ENCODE results near the gene USP19. TPM values are rescaled to one million over a fixed set of nuclear protein-coding genes. Genes with fewer than 3 reads are reported as not detected.

Gene USP19, protein sequence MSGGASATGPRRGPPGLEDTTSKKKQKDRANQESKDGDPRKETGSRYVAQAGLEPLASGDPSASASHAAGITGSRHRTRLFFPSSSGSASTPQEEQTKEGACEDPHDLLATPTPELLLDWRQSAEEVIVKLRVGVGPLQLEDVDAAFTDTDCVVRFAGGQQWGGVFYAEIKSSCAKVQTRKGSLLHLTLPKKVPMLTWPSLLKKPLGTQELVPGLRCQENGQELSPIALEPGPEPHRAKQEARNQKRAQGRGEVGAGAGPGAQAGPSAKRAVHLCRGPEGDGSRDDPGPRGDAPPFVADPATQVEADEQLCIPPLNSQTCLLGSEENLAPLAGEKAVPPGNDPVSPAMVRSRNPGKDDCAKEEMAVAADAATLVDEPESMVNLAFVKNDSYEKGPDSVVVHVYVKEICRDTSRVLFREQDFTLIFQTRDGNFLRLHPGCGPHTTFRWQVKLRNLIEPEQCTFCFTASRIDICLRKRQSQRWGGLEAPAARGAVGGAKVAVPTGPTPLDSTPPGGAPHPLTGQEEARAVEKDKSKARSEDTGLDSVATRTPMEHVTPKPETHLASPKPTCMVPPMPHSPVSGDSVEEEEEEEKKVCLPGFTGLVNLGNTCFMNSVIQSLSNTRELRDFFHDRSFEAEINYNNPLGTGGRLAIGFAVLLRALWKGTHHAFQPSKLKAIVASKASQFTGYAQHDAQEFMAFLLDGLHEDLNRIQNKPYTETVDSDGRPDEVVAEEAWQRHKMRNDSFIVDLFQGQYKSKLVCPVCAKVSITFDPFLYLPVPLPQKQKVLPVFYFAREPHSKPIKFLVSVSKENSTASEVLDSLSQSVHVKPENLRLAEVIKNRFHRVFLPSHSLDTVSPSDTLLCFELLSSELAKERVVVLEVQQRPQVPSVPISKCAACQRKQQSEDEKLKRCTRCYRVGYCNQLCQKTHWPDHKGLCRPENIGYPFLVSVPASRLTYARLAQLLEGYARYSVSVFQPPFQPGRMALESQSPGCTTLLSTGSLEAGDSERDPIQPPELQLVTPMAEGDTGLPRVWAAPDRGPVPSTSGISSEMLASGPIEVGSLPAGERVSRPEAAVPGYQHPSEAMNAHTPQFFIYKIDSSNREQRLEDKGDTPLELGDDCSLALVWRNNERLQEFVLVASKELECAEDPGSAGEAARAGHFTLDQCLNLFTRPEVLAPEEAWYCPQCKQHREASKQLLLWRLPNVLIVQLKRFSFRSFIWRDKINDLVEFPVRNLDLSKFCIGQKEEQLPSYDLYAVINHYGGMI (N-terminal part only)
- total RNA-seq = 10 to 100 TPM; 65.7 to 84.7 (median 82.6) TPM
- long read RNA-seq, donor 1, full-length matches to known transcripts = 12 of 66 reads
- long read RNA-seq, donor 1, partial matches to known transcripts = 34 of 66 reads
- long read RNA-seq, donor 1, other reads (novel, unspliced or antisense) = 20 of 66 reads
- long read RNA-seq, donor 2, full-length matches to known transcripts = 1 of 4 reads
- long read RNA-seq, donor 2, partial matches to known transcripts = 2 of 4 reads
- long read RNA-seq, donor 2, other reads (novel, unspliced or antisense) = 1 of 4 reads

DNA sequence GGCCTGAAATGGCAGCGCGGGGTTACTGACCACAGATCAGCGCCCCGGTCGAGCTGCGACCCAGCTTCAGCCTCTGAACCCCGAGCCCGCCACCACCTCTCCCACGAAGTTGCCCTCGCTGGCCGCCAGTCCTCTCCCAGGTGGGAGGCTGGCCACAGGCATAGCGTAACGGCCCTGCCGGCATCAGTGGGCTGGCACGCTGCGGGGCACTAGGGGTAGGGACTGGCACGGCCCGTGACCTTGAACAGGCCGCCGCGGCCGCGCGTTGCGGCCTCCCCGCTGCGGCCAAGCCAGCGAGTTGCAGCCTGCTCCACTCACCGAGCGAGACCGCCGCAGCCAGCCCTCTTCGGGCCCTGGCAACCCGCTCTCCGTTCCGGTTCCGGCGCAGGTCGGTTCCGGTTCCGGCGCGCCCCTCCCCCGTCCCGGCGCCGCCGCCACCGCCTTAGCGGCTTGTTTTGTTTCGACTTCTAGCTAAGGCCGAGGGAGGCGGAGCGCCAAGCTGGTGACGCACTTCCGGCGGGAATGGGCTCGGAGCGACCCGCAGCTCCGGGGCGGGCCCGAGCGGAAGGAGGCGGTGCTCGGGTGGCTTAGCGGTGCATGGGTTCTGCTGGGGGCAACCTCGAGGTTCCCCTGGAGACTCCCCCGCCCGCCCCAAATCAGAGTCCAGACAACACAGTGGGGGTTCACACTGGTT, at the start of gene USP19:
Gene USP19 (minus strand): TSS at position 386 of the 694 bp plus-strand sequence. CDS start 1,678 bp downstream, outside the sequence.
- no peaks in the 10 kb centered on the region for H3K9me3 ChIP-seq
- intact Hi-C loops (cut with DNase I, micrococcal nuclease) = no loop called here
- H3K4me1 ChIP-seq (ENCODE audit: low read depth) = peaks cover 20% of the 10 kb centered on the region
- TF ChIP-seq, protein P1, sequence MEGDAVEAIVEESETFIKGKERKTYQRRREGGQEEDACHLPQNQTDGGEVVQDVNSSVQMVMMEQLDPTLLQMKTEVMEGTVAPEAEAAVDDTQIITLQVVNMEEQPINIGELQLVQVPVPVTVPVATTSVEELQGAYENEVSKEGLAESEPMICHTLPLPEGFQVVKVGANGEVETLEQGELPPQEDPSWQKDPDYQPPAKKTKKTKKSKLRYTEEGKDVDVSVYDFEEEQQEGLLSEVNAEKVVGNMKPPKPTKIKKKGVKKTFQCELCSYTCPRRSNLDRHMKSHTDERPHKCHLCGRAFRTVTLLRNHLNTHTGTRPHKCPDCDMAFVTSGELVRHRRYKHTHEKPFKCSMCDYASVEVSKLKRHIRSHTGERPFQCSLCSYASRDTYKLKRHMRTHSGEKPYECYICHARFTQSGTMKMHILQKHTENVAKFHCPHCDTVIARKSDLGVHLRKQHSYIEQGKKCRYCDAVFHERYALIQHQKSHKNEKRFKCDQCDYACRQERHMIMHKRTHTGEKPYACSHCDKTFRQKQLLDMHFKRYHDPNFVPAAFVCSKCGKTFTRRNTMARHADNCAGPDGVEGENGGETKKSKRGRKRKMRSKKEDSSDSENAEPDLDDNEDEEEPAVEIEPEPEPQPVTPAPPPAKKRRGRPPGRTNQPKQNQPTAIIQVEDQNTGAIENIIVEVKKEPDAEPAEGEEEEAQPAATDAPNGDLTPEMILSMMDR (IDR thresholded peaks at IDR 0.05) = peak; percentile 8
- H3K36me3 ChIP-seq (ENCODE audit: low read depth) = peaks cover 14% of the 10 kb centered on the region
- ATAC-seq (peak; percentile 97), DNase-seq (peak; percentile 98)
- H3K4me3 ChIP-seq = peak within 1 kb of the TSS; percentile 96

GRCh38 chr3:49166752-49167556, 46.3 kb upstream of the USP19 start:
- H3K36me3 ChIP-seq (ENCODE audit: low read depth) = no peaks in the 10 kb centered on the region
- intact Hi-C loops (cut with DNase I, micrococcal nuclease) = loop anchor here in 1 of 2 donors (10.0 kb wide), 1 partner anchor 288 kb away; no protein-coding TSS in a partner anchor
- H3K9me3 ChIP-seq = no peaks in the 10 kb centered on the region
- no peak overlapping the region for H3K4me3 ChIP-seq
- no peak for ATAC-seq
- DNase-seq = no peak
- H3K4me1 ChIP-seq (ENCODE audit: low read depth) = peaks cover 20% of the 10 kb centered on the region
- TF ChIP-seq, protein P1 (IDR thresholded peaks at IDR 0.05) = no peak

- intact Hi-C loops (cut with DNase I, micrococcal nuclease) = loop anchor here in 1 of 2 donors (10.0 kb wide), 1 partner anchor 289 kb away; no protein-coding TSS in a partner anchor
- Histone ChIP-seq H3K36me3 (ENCODE audit: low read depth) (no peaks in the 10 kb centered on the region), H3K4me3 (peak within 1 kb of the TSS; percentile 98), H3K9me3 (no peaks in the 10 kb centered on the region), H3K4me1 (ENCODE audit: low read depth) (peaks cover 20% of the 10 kb centered on the region)
- TF ChIP-seq, protein P1 (IDR thresholded peaks at IDR 0.05) = no peak
- ATAC-seq (peak; percentile 86), DNase-seq (peak; percentile 79 to 83 (median 82))
These were observed 45.4 kb upstream of the USP19 start, which contains the start of gene CCDC71 for GRCh38 chr3:49165771-49166751. TSS of gene CCDC71 (minus strand) at chr3:49166331. CDS start at chr3:49164208, 2,123 bp downstream.
